ENCODE results near the gene UTRN.
A peak's percentile ranks its signal among the peaks of the same experiment; 100 is the strongest.

Gene UTRN

DNA sequence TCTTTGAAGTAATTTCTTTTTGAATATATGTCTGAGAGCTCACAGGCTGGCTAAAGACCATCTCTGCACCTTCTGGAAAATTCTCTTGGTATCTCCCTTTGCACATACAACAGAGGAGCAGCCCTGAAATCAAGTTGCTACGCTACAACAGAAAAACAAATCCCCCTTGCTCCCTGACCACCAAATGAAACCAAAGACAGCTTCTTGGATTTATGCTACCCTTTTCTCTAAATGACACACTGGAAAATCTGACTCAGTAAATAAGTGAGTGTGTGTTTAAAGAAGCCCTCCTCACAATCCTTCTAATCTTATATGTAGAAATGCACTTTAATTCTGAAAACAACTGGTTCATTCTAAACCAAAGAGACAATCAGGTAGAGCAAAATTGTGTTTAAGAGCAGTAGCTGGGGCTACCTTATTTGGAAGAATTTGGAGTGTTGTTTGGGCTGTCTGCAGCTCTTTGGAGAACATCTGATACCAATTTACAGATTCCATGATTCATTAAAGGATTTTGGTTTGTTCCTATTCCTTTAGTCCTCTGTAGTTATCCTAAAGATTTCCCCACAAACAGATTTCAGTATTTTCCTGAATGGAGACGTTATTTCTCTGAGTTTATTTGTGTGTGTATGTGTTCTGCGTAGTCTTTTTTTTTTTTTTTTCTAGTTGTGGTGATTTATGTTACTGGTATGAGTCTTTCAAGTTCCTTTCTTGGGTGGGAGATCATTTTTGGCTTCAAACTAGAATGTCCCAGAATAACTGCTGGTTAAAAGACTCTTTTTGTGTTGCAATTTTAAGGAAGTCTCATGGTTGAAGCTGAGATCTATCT lies 36.4 kb upstream of the UTRN start:
- Histone ChIP-seq H3K4ac (ENCODE audit: low read depth in 1 of 2, low read length in 2 of 2) (no peak overlapping the region), H2BK5ac (ENCODE audit: low read depth, low read length, poor library complexity, severe bottlenecking) (no peak overlapping the region), H2BK12ac (ENCODE audit: low read length in 2 of 2) (no peak overlapping the region), H3K9me3 (ENCODE audit: control insufficient read depth, low read length) (peaks cover 10% of the 10 kb centered on the region), H2BK120ac (ENCODE audit: low read depth, low read length) (no peak overlapping the region), H3K36me3 (ENCODE audit: control insufficient read depth in 1 of 2, insufficient read depth in 2 of 2, low read depth in 1 of 2, low read length in 2 of 2) (no peaks in the 10 kb centered on the region), H3K27ac (ENCODE audit: low read length, poor library complexity, severe bottlenecking) (no peak overlapping the region), H2AK5ac (ENCODE audit: low read length, severe bottlenecking) (no peak overlapping the region), H4K8ac (ENCODE audit: low read length) (no peak overlapping the region), H4K91ac (ENCODE audit: low read length) (no peak overlapping the region), H2AFZ (ENCODE audit: low read depth, low read length) (no peak overlapping the region), H2BK15ac (ENCODE audit: low read depth, poor library complexity, severe bottlenecking) (no peak overlapping the region), H3K4me1 (ENCODE audit: control insufficient read depth, insufficient read depth, low read depth, low read length) (no peaks in the 10 kb centered on the region), H3K79me1 (replicated peaks; ENCODE audit: low read length, poor library complexity, severe bottlenecking) (no peaks in the 10 kb centered on the region), H3K18ac (ENCODE audit: low read depth in 1 of 2, low read length in 2 of 2) (no peak overlapping the region), H3K23ac (ENCODE audit: low read length in 2 of 2) (no peak overlapping the region), H3K9ac (ENCODE audit: low read length) (peak overlapping the region; percentile 90), H3K4me3 (ENCODE audit: insufficient read depth in 1 of 2, low read depth in 1 of 2, low read length in 2 of 2) (peak overlapping the region in 1 of 2 experiments; percentile 40), H3K4me2 (ENCODE audit: low read length, poor library complexity, severe bottlenecking) (no peak overlapping the region), H3K14ac (ENCODE audit: low read length in 2 of 2) (no peak overlapping the region), H3K27me3 (ENCODE audit: control insufficient read depth in 1 of 2, insufficient read depth in 1 of 2, low read length in 2 of 2) (no peaks in the 10 kb centered on the region)
- peak; percentile 89 for DNase-seq
- 43% methylated on average over 3 of the region's 3 CpGs for WGBS

DNA sequence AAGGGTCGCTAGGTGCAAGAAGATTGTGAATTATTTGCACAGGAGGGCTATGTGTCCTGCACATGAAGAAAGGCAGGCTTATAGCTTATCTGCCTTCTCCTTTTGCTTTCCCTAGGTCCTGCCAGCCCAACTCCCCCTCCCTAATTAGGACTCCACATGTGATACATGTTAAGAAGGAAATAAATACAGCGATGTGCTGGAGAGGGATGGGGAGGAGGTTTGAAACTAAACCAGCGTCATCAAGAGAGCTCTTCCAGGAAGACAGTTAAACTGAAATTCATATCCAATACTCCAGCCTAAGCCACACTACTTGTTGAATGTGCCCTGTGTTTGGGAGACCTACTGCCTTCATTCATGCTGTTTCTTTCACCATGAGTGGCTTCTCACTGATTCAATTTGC lies 34.9 kb upstream of the UTRN start:
- Histone ChIP-seq H3K36me3 (ENCODE audit: control insufficient read depth in 1 of 2, insufficient read depth in 2 of 2, low read depth in 1 of 2, low read length in 2 of 2) (no peaks in the 10 kb centered on the region), H3K4me2 (ENCODE audit: low read length, poor library complexity, severe bottlenecking) (no peak overlapping the region), H3K79me1 (replicated peaks; ENCODE audit: low read length, poor library complexity, severe bottlenecking) (no peaks in the 10 kb centered on the region), H3K4me1 (ENCODE audit: control insufficient read depth, insufficient read depth, low read depth, low read length) (no peaks in the 10 kb centered on the region), H2BK120ac (ENCODE audit: low read depth, low read length) (no peak overlapping the region), H3K14ac (ENCODE audit: low read length in 2 of 2) (no peak overlapping the region), H2BK12ac (ENCODE audit: low read length in 2 of 2) (no peak overlapping the region), H2BK15ac (ENCODE audit: low read depth, poor library complexity, severe bottlenecking) (no peak overlapping the region), H3K4ac (ENCODE audit: low read depth in 1 of 2, low read length in 2 of 2) (no peak overlapping the region), H3K9ac (ENCODE audit: low read length) (peak overlapping the region; percentile 90), H2AFZ (ENCODE audit: low read depth, low read length) (no peak overlapping the region), H3K27me3 (ENCODE audit: control insufficient read depth in 1 of 2, insufficient read depth in 1 of 2, low read length in 2 of 2) (no peaks in the 10 kb centered on the region), H4K91ac (ENCODE audit: low read length) (no peak overlapping the region), H2AK5ac (ENCODE audit: low read length, severe bottlenecking) (no peak overlapping the region), H2BK5ac (ENCODE audit: low read depth, low read length, poor library complexity, severe bottlenecking) (no peak overlapping the region), H3K27ac (ENCODE audit: low read length, poor library complexity, severe bottlenecking) (no peak overlapping the region), H3K9me3 (ENCODE audit: control insufficient read depth, low read length) (peaks cover 10% of the 10 kb centered on the region), H4K8ac (ENCODE audit: low read length) (no peak overlapping the region), H3K18ac (ENCODE audit: low read depth in 1 of 2, low read length in 2 of 2) (no peak overlapping the region), H3K23ac (ENCODE audit: low read length in 2 of 2) (no peak overlapping the region), H3K4me3 (ENCODE audit: insufficient read depth in 1 of 2, low read depth in 1 of 2, low read length in 2 of 2) (no peak overlapping the region)
- WGBS, result 95% methylated on average over 3 of the region's 3 CpGs
- DNase-seq, result no peak

DNA sequence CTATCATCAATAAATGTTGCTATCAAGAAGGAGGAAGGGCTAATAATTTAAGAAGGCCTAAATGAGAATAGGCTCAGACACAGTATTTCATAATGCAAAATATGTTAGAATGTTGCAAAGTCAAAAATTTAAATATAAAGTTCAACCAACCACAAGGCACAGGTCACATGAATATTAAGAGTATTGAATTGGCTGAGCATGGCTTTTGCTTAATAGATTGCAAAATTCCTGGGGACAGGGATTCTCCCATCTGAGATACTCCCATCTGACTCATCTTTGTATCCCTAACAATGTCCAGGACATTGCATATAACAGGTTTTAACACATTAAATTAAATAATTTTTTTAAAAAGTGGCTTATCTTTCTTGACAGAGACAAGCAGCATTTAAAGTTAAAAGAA lies 32.9 kb upstream of the UTRN start:
- Histone ChIP-seq H4K91ac (ENCODE audit: low read length) (no peak overlapping the region), H3K14ac (ENCODE audit: low read length in 2 of 2) (no peak overlapping the region), H3K4me1 (ENCODE audit: control insufficient read depth, insufficient read depth, low read depth, low read length) (no peaks in the 10 kb centered on the region), H2BK5ac (ENCODE audit: low read depth, low read length, poor library complexity, severe bottlenecking) (no peak overlapping the region), H2BK120ac (ENCODE audit: low read depth, low read length) (no peak overlapping the region), H2BK12ac (ENCODE audit: low read length in 2 of 2) (no peak overlapping the region), H3K9ac (ENCODE audit: low read length) (no peak overlapping the region), H3K9me3 (ENCODE audit: control insufficient read depth, low read length) (no peaks in the 10 kb centered on the region), H3K23ac (ENCODE audit: low read length in 2 of 2) (no peak overlapping the region), H2BK15ac (ENCODE audit: low read depth, poor library complexity, severe bottlenecking) (no peak overlapping the region), H3K18ac (ENCODE audit: low read depth in 1 of 2, low read length in 2 of 2) (no peak overlapping the region), H3K27me3 (ENCODE audit: control insufficient read depth in 1 of 2, insufficient read depth in 1 of 2, low read length in 2 of 2) (no peaks in the 10 kb centered on the region), H2AFZ (ENCODE audit: low read depth, low read length) (no peak overlapping the region), H4K8ac (ENCODE audit: low read length) (no peak overlapping the region), H3K79me1 (replicated peaks; ENCODE audit: low read length, poor library complexity, severe bottlenecking) (no peaks in the 10 kb centered on the region), H3K27ac (ENCODE audit: low read length, poor library complexity, severe bottlenecking) (no peak overlapping the region), H3K4me3 (ENCODE audit: insufficient read depth in 1 of 2, low read depth in 1 of 2, low read length in 2 of 2) (no peak overlapping the region), H3K36me3 (ENCODE audit: control insufficient read depth in 1 of 2, insufficient read depth in 2 of 2, low read depth in 1 of 2, low read length in 2 of 2) (no peaks in the 10 kb centered on the region), H2AK5ac (ENCODE audit: low read length, severe bottlenecking) (no peak overlapping the region), H3K4me2 (ENCODE audit: low read length, poor library complexity, severe bottlenecking) (no peak overlapping the region), H3K4ac (ENCODE audit: low read depth in 1 of 2, low read length in 2 of 2) (no peak overlapping the region)
- no peak for DNase-seq

DNA sequence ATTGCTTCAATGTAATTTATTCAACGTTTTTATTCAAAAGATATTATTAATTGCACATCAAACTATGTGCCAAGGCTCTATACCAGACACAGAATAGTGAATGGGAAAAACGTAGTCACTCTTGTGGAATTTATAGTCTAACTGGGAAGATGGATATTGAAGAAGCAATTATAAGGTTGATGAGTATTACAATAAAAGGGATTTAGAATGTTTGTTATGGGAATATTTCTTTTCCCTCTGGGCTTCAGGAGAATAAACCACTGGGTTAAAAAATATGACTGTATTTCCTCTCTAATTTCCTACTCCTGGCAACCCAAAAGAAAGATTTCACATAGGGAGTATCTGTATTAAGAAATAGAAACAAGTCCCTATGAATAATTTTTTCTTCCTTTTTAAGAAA lies 25.1 kb upstream of the UTRN start:
- H3K4ac ChIP-seq (ENCODE audit: low read depth in 1 of 2, low read length in 2 of 2), result no peak overlapping the region
- no peak overlapping the region for H2AK5ac ChIP-seq (ENCODE audit: low read length, severe bottlenecking)
- H2BK120ac ChIP-seq (ENCODE audit: low read depth, low read length), result no peak overlapping the region
- no peak overlapping the region for H3K27ac ChIP-seq (ENCODE audit: low read length, poor library complexity, severe bottlenecking)
- no peak overlapping the region for H2AFZ ChIP-seq (ENCODE audit: low read depth, low read length)
- H4K8ac ChIP-seq (ENCODE audit: low read length), result no peak overlapping the region
- H3K4me3 ChIP-seq (ENCODE audit: insufficient read depth in 1 of 2, low read depth in 1 of 2, low read length in 2 of 2), result no peak overlapping the region
- peak; percentile 3 for DNase-seq
- peaks cover 2% of the 10 kb centered on the region for H3K4me1 ChIP-seq (ENCODE audit: control insufficient read depth, insufficient read depth, low read depth, low read length)
- no peak overlapping the region for H3K18ac ChIP-seq (ENCODE audit: low read depth in 1 of 2, low read length in 2 of 2)
- no peak overlapping the region for H3K14ac ChIP-seq (ENCODE audit: low read length in 2 of 2)
- H3K4me2 ChIP-seq (ENCODE audit: low read length, poor library complexity, severe bottlenecking), result no peak overlapping the region
- H2BK15ac ChIP-seq (ENCODE audit: low read depth, poor library complexity, severe bottlenecking), result no peak overlapping the region
- no peak overlapping the region for H3K23ac ChIP-seq (ENCODE audit: low read length in 2 of 2)
- H2BK12ac ChIP-seq (ENCODE audit: low read length in 2 of 2), result no peak overlapping the region
- no peaks in the 10 kb centered on the region for H3K36me3 ChIP-seq (ENCODE audit: control insufficient read depth in 1 of 2, insufficient read depth in 2 of 2, low read depth in 1 of 2, low read length in 2 of 2)
- no peaks in the 10 kb centered on the region for H3K9me3 ChIP-seq (ENCODE audit: control insufficient read depth, low read length)
- no peak overlapping the region for H2BK5ac ChIP-seq (ENCODE audit: low read depth, low read length, poor library complexity, severe bottlenecking)
- 92% methylated on average over 1 of the region's 2 CpGs for WGBS
- H3K79me1 ChIP-seq (replicated peaks; ENCODE audit: low read length, poor library complexity, severe bottlenecking), result no peaks in the 10 kb centered on the region
- peak overlapping the region; percentile 49 for H3K9ac ChIP-seq (ENCODE audit: low read length)
- H4K91ac ChIP-seq (ENCODE audit: low read length), result no peak overlapping the region
- H3K27me3 ChIP-seq (ENCODE audit: control insufficient read depth in 1 of 2, insufficient read depth in 1 of 2, low read length in 2 of 2), result no peaks in the 10 kb centered on the region

Data from mesenchymal stem cell (in vitro differentiated cells and primary cell).